ENCODE measurements around the gene DPP10. TPM values are rescaled to one million over a fixed set of nuclear protein-coding genes. Genes with fewer than 3 reads are reported as not detected.

DPP10 gene
- polyA plus RNA-seq, 12 donors, result 0.17 to 4.5 (median 0.87) TPM; not detected in 2

- no peak for DNase-seq
These were observed 155.9 kb downstream of the DPP10 start for GRCh38 chr2:114598329-114598728.

GRCh38 chr2:114609203-114609602 is 166.8 kb downstream of the DPP10 start:
- no peak for DNase-seq

- no peak for DNase-seq
These were observed 167.4 kb downstream of the DPP10 start for GRCh38 chr2:114609801-114610200.

GRCh38 chr2:114610677-114611076 is 168.2 kb downstream of the DPP10 start:
- DNase-seq, result no peak

GRCh38 chr2:114614592-114614991 is 172.2 kb downstream of the DPP10 start:
- DNase-seq, result no peak

- DNase-seq, result no peak
These were observed 186.0 kb downstream of the DPP10 start for GRCh38 chr2:114628481-114628880.

- DNase-seq, result no peak
These were observed 188.7 kb downstream of the DPP10 start for GRCh38 chr2:114631146-114631545.

- no peak for DNase-seq
These were observed 199.8 kb downstream of the DPP10 start for GRCh38 chr2:114642166-114642770.

GRCh38 chr2:114642988-114643553 is 200.6 kb downstream of the DPP10 start:
- DNase-seq, result no peak

- no peak for DNase-seq
These were observed 209.5 kb downstream of the DPP10 start for GRCh38 chr2:114651933-114652332.

GRCh38 chr2:114659880-114660279 is 217.4 kb downstream of the DPP10 start:
- DNase-seq, result no peak

GRCh38 chr2:114661971-114662939 is 219.8 kb downstream of the DPP10 start:
- DNase-seq, result peak; percentile 20

- no peak for DNase-seq
These were observed 226.0 kb downstream of the DPP10 start for GRCh38 chr2:114668415-114668814.

- DNase-seq, result no peak
These were observed 240.8 kb downstream of the DPP10 start for GRCh38 chr2:114683251-114683650.

- no peak for DNase-seq
These were observed 242.0 kb downstream of the DPP10 start for GRCh38 chr2:114684403-114684802.

- no peak for DNase-seq
These were observed 242.7 kb downstream of the DPP10 start for GRCh38 chr2:114685102-114685501.

GRCh38 chr2:114688241-114688640 is 245.8 kb downstream of the DPP10 start:
- DNase-seq, result no peak

GRCh38 chr2:114698520-114698919 is 256.1 kb downstream of the DPP10 start:
- DNase-seq, result no peak

GRCh38 chr2:114699423-114699944 is 257.0 kb downstream of the DPP10 start:
- DNase-seq, result no peak

- no peak for DNase-seq
These were observed 258.0 kb downstream of the DPP10 start for GRCh38 chr2:114700440-114700839.

GRCh38 chr2:114709936-114710850 is 267.8 kb downstream of the DPP10 start:
- DNase-seq, result no peak

Data from muscle of arm (tissue), 12 donors.